H9 (cell line): ENCODE results near the gene FBXL2. TPM values are rescaled to one million over a fixed set of nuclear protein-coding genes. Genes with fewer than 3 reads are reported as not detected.

Source experiments
- DNase-seq: peaks from one replicate; pipeline ENCODE4 v3.0.0-alpha.2; 2017
- H2AFZ ChIP-seq: one replicate; pipeline ENCODE4 v1.6.1; 2013; ENCODE audit warnings: mild to moderate bottlenecking, low read length, control low read depth, moderate library complexity
- H2AK5ac ChIP-seq: 2 replicates; pipeline ENCODE4 v1.6.1; 2013; ENCODE audit warnings: low read length, control low read depth, mixed read lengths; ENCODE audit not compliant: insufficient read length
- H2BK120ac ChIP-seq: one replicate; pipeline ENCODE4 v1.6.1; 2013; ENCODE audit warnings: low read depth, mild to moderate bottlenecking, low read length, control low read depth, inconsistent platforms; ENCODE audit not compliant: poor library complexity, severe bottlenecking
- H2BK12ac ChIP-seq: 2 replicates; pipeline ENCODE4 v1.6.1; 2013; ENCODE audit warnings: low read length, control low read depth, mixed read lengths, low read depth; ENCODE audit not compliant: insufficient read length
- H2BK15ac ChIP-seq: 2 replicates; pipeline ENCODE4 v1.6.1; 2013; ENCODE audit warnings: low read depth, low read length, control low read depth
- H2BK20ac ChIP-seq: one replicate; pipeline ENCODE4 v1.6.1; 2013; ENCODE audit warnings: low read depth, mild to moderate bottlenecking, low read length, control low read depth, inconsistent platforms; ENCODE audit not compliant: poor library complexity, severe bottlenecking
- H2BK5ac ChIP-seq: 2 replicates; pipeline ENCODE4 v1.6.1; 2013; ENCODE audit warnings: low read length, control low read depth, mixed read lengths; ENCODE audit not compliant: insufficient read length
- H3K14ac ChIP-seq: 2 replicates; pipeline ENCODE4 v1.6.1; 2013; ENCODE audit warnings: low read length, control low read depth; ENCODE audit not compliant: insufficient read depth
- H3K18ac ChIP-seq: 2 replicates; pipeline ENCODE4 v1.6.1; 2013; ENCODE audit warnings: low read depth, mild to moderate bottlenecking, mixed read lengths, low read length, control low read depth; ENCODE audit not compliant: insufficient read length
- H3K23ac ChIP-seq: 2 replicates; pipeline ENCODE4 v1.6.1; 2013; ENCODE audit warnings: low read length, control low read depth, mixed read lengths, low read depth; ENCODE audit not compliant: insufficient read length
- H3K23me2 ChIP-seq: 2 replicates; pipeline ENCODE4 v1.6.1; 2013; ENCODE audit warnings: low read depth, mild to moderate bottlenecking, mixed read lengths, low read length, control low read depth; ENCODE audit not compliant: insufficient read length, poor library complexity, severe bottlenecking
- H3K27ac ChIP-seq: 2 replicates; pipeline ENCODE4 v1.5.1; 2013; ENCODE audit warnings: low read length, control low read depth, mixed read lengths, low read depth; ENCODE audit not compliant: insufficient read length
- H3K27me3 ChIP-seq: 2 replicates; pipeline ENCODE4 v1.6.1; 2013; ENCODE audit warnings: low read length, control low read depth, inconsistent platforms; ENCODE audit not compliant: insufficient read depth
- H3K4ac ChIP-seq: 2 replicates; pipeline ENCODE4 v1.6.1; 2013; ENCODE audit warnings: low read depth, mild to moderate bottlenecking, control low read depth, inconsistent platforms, low read length, moderate library complexity
- H3K4me1 ChIP-seq: 2 replicates; pipeline ENCODE4 v1.6.1; 2013; ENCODE audit warnings: low read length, control low read depth, inconsistent platforms; ENCODE audit not compliant: insufficient read depth
- H3K4me2 ChIP-seq: 2 replicates; pipeline ENCODE4 v1.6.1; 2013; ENCODE audit warnings: low read length, control low read depth, mixed read lengths; ENCODE audit not compliant: insufficient read length, insufficient read depth
- H3K56ac ChIP-seq: 2 replicates; pipeline ENCODE4 v1.6.1; 2013; ENCODE audit warnings: low read depth, mild to moderate bottlenecking, mixed read lengths, low read length, control low read depth; ENCODE audit not compliant: insufficient read length
- H3K79me1 ChIP-seq: 2 replicates; pipeline ENCODE4 v1.6.1; 2013; ENCODE audit warnings: low read depth, mild to moderate bottlenecking, moderate library complexity, low read length, control low read depth, inconsistent platforms; ENCODE audit not compliant: insufficient read depth, poor library complexity, severe bottlenecking
- H3K79me2 ChIP-seq: 2 replicates; pipeline ENCODE4 v1.6.1; 2013; ENCODE audit warnings: low read length, control low read depth, inconsistent platforms; ENCODE audit not compliant: insufficient read depth
- H3K9ac ChIP-seq: 2 replicates; pipeline ENCODE4 v1.6.1; 2013; ENCODE audit warnings: low read length, control low read depth, mixed read lengths; ENCODE audit not compliant: insufficient read length; ENCODE audit errors: extremely low read depth
- H3K9me3 ChIP-seq: one replicate; pipeline ENCODE4 v1.6.1; 2013; ENCODE audit warnings: low read depth, low read length, inconsistent platforms; ENCODE audit not compliant: control insufficient read depth
- H3T11ph ChIP-seq: one replicate; pipeline ENCODE4 v1.6.1; 2013; ENCODE audit warnings: mild to moderate bottlenecking, low read length, control low read depth, inconsistent platforms
- H4K20me1 ChIP-seq: one replicate; pipeline ENCODE4 v1.6.1; 2013; ENCODE audit not compliant: control insufficient read depth, insufficient read length, insufficient read depth
- H4K5ac ChIP-seq: 2 replicates; pipeline ENCODE4 v1.6.1; 2013; ENCODE audit warnings: low read depth, mild to moderate bottlenecking, mixed read lengths, low read length, control low read depth; ENCODE audit not compliant: insufficient read length
- H4K8ac ChIP-seq: replicated peaks from 2 replicates; pipeline ENCODE4 v1.6.1; 2013; ENCODE audit warnings: low read length, control low read depth, mixed read lengths, low read depth; ENCODE audit not compliant: insufficient read length
- H4K91ac ChIP-seq: 2 replicates; pipeline ENCODE4 v1.6.1; 2013; ENCODE audit warnings: low read depth, mild to moderate bottlenecking, moderate library complexity, mixed read lengths, low read length, control low read depth; ENCODE audit not compliant: insufficient read length
- H3K27ac Mint-ChIP-seq, 3 experiments: 2 replicates in 2 of 3; 3 replicates in 1 of 3; pipeline ENCODE4 v1.8.0; 2020 to 2021; ENCODE audit warnings: mixed read lengths in 3 of 3, mild to moderate bottlenecking in 1 of 3, moderate library complexity in 1 of 3
- H3K27me3 Mint-ChIP-seq: 2 replicates; pipeline ENCODE4 v1.8.0; 2021; ENCODE audit warnings: low read depth, mild to moderate bottlenecking, moderate library complexity, mixed read lengths
- H3K36me3 Mint-ChIP-seq, 3 experiments: 2 replicates in 2 of 3; 3 replicates in 1 of 3; pipeline ENCODE4 v1.8.0; 2020 to 2021; ENCODE audit warnings: low read depth in 3 of 3, mixed read lengths in 3 of 3; ENCODE audit not compliant: insufficient read depth in 1 of 3
- H3K4me1 Mint-ChIP-seq, 2 experiments: 2 replicates each; pipeline ENCODE4 v1.8.0; 2020; ENCODE audit warnings: mixed read lengths in 2 of 2
- H3K4me3 Mint-ChIP-seq, 2 experiments: 2 replicates in 1 of 2; 3 replicates in 1 of 2; pipeline ENCODE4 v1.8.0; 2020 to 2021; ENCODE audit warnings: mild to moderate bottlenecking in 2 of 2, mixed read lengths in 2 of 2, moderate library complexity in 1 of 2
- H3K9me3 Mint-ChIP-seq, 2 experiments: 2 replicates in 1 of 2; 3 replicates in 1 of 2; pipeline ENCODE4 v1.8.0; 2020; ENCODE audit warnings: mild to moderate bottlenecking in 2 of 2, mixed read lengths in 2 of 2, moderate library complexity in 1 of 2
- WGBS: extraction: QIAGEN DNeasy Blood & Tissue Kit; methylation state at CpG from one replicate; pipeline ENCODE4 v1.1.7; 2013; ENCODE audit warnings: missing lambda C conversion rate, low lambda C conversion rate, mixed read lengths; ENCODE audit not compliant: insufficient read length; ENCODE audit errors: extremely low coverage; 5-methylcytosine and 5-hydroxymethylcytosine counted together
- total RNA-seq: library from RNA; stranded (reverse); gene quantifications from 2 replicates; pipeline ENCODE4 v1.2.1, GENCODE V29; 2021
- TF ChIP-seq, protein P1 (sequence below): fragments of 200-600 bp; sonication (generic); conservative IDR thresholded peaks from 3 replicates; pipeline ENCODE4 v1.8.0; 2021; ENCODE audit warnings: antibody characterized with exemption, mild to moderate bottlenecking

FBXL2 gene
- total RNA-seq, 1 experiment from 2014 or later = 2.7 TPM

- Histone ChIP-seq H2BK15ac (no peak overlapping the region), H4K20me1 (no peaks in the 10 kb centered on the region), H3K79me2 (no peaks in the 10 kb centered on the region), H3K4me1 (no peaks in the 10 kb centered on the region), H3K79me1 (no peaks in the 10 kb centered on the region), H4K91ac (no peak overlapping the region), H3K9ac (no peak overlapping the region), H3T11ph (no peak overlapping the region), H3K4me2 (no peak overlapping the region), H3K27me3 (no peaks in the 10 kb centered on the region), H3K18ac (no peak overlapping the region), H2BK20ac (no peak overlapping the region), H3K23ac (no peak overlapping the region), H2BK12ac (no peak overlapping the region), H4K5ac (no peak overlapping the region), H2BK5ac (no peak overlapping the region), H2AK5ac (no peak overlapping the region), H3K56ac (no peak overlapping the region), H3K4ac (no peak overlapping the region), H3K14ac (no peak overlapping the region), H2BK120ac (no peak overlapping the region), H3K27ac (no peak overlapping the region), H4K8ac (no peak overlapping the region), H3K23me2 (no peaks in the 10 kb centered on the region), H3K9me3 (no peaks in the 10 kb centered on the region), H2AFZ (no peak overlapping the region)
- Mint-ChIP-seq H3K4me1 (peaks cover 0 to 6% of the 10 kb centered on the region in 2 experiments; a peak in 1 of 4 replicates), H3K4me3 (no peak overlapping the region), H3K27me3 (no peaks in the 10 kb centered on the region; the same call in 1 of the 2 replicates), H3K9me3 (peaks cover 0 to 6% of the 10 kb centered on the region in 2 experiments; a peak in 2 of 5 replicates), H3K36me3 (no peaks in the 10 kb centered on the region; a peak in 1 of 7 replicates), H3K27ac (no peak overlapping the region)
- WGBS = no CpG with 5 or more reads among the region's 5 CpGs
- DNase-seq = no peak
- TF ChIP-seq, protein P1, sequence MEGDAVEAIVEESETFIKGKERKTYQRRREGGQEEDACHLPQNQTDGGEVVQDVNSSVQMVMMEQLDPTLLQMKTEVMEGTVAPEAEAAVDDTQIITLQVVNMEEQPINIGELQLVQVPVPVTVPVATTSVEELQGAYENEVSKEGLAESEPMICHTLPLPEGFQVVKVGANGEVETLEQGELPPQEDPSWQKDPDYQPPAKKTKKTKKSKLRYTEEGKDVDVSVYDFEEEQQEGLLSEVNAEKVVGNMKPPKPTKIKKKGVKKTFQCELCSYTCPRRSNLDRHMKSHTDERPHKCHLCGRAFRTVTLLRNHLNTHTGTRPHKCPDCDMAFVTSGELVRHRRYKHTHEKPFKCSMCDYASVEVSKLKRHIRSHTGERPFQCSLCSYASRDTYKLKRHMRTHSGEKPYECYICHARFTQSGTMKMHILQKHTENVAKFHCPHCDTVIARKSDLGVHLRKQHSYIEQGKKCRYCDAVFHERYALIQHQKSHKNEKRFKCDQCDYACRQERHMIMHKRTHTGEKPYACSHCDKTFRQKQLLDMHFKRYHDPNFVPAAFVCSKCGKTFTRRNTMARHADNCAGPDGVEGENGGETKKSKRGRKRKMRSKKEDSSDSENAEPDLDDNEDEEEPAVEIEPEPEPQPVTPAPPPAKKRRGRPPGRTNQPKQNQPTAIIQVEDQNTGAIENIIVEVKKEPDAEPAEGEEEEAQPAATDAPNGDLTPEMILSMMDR = no peak
Observed at GRCh38 chr3:33260104-33260503, 17.1 kb upstream of the FBXL2 start.
